ENCODE results near the gene ZFHX3. TPM values are rescaled to one million over a fixed set of nuclear protein-coding genes. Genes with fewer than 3 reads are reported as not detected.

Gene ZFHX3
- total and polyA plus RNA-seq, 2 donors (not counting 3 experiments of a cell fraction or from before 2014, with no cell fraction given) = 3.7 to 18.8 TPM

DNA sequence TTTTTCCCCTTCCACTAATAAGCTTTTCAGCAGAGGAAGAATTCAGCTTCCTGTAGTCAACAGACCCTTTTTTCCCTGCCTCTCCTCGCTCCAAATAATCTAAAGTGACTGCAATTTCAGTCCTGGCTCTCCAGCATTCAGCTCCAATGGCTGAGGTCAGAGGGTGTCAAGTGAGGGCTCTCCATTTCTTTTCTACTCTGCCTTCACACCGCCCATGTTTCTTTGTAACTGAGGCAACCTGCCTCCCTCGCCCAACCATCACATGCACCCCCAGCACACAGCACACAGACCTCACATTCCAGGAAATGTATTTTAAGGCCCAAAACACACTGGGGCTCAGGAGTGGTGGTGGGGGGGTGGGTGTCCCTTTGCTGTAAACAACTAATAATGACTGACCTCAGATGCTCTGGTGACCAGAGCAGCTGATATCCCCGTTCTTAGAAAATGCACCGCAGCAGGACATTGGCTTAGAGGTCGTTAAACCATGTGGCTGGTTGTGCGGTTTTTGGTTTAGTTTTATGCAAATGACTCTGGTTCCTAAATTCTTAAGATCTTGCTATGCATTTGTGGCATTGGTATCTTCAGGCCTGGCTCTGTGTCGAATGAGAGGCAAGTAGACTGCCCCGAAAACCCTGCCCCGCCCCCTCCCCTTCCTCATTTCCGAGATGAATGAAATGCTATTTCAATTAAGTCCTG is 203.6 kb downstream of the ZFHX3 start:
- Histone ChIP-seq H3K9me3 (replicated peaks; ENCODE audit: control insufficient read depth, insufficient read depth, low read length) (no peaks in the 10 kb centered on the region), H3K4me1 (ENCODE audit: control insufficient read depth, extremely low read depth, insufficient read depth, low read length) (peaks cover 15% of the 10 kb centered on the region), H3K4me2 (ENCODE audit: insufficient read depth, low read length) (no peak overlapping the region), H3K36me3 (ENCODE audit: control insufficient read depth in 2 of 2, extremely low read depth in 1 of 2, insufficient read depth in 2 of 2, low read length in 2 of 2) (no peaks in the 10 kb centered on the region), H3K27ac (ENCODE audit: insufficient read depth, low read depth, low read length) (no peak overlapping the region), H3K9ac (replicated peaks; ENCODE audit: extremely low read depth, insufficient read depth, low read length) (no peak overlapping the region), H3K27me3 (ENCODE audit: control insufficient read depth in 2 of 2, insufficient read depth in 2 of 2, low read length in 2 of 2) (no peaks in the 10 kb centered on the region), H2AFZ (ENCODE audit: low read depth, low read length) (no peak overlapping the region), H3K9me1 (replicated peaks; ENCODE audit: control insufficient read depth, extremely low read depth, insufficient read depth, low read length) (no peaks in the 10 kb centered on the region), H3K79me2 (ENCODE audit: control insufficient read depth, insufficient read depth, low read length) (no peaks in the 10 kb centered on the region), H3K4me3 (replicated peaks in 1 of 3; ENCODE audit: insufficient read depth in 1 of 3, low read depth in 1 of 3, low read length in 3 of 3) (no peak overlapping the region), H4K20me1 (replicated peaks; ENCODE audit: control insufficient read depth, extremely low read depth, insufficient read depth, low read length) (no peaks in the 10 kb centered on the region)
- CTCF ChIA-PET = interaction anchor here (1.0 to 1.8 kb wide), 4 partner anchors 9 to 117 kb away, joined by 3 to 12 read pairs (median 6); no protein-coding TSS in a partner anchor
- dilution Hi-C loops (cut with MboI; ENCODE audit: extremely low pct_ligation_motif_present, low sequenced_read_pairs) = no loop called here
- POLR2A ChIA-PET = no interaction called here
- intact Hi-C loops (cut with micrococcal nuclease) = loop anchor here (10.0 kb wide), 1 partner anchor 310 kb away; no protein-coding TSS in a partner anchor
- no peak for FAIRE-seq
- no TSS peak for BruUV-seq (replicated peaks)
- no peak for TF ChIP-seq JUN (IDR thresholded peaks at IDR 0.05; ENCODE audit: borderline replicate concordance, insufficient read depth, insufficient read length, low read depth)
- no peak for TF ChIP-seq GATA2 (IDR thresholded peaks at IDR 0.05; ENCODE audit: insufficient read depth, insufficient read length, low read depth, low read length)
- TF ChIP-seq MYC (IDR thresholded peaks at IDR 0.05; ENCODE audit: low read depth, low read length) = no peak
- no peak for TF ChIP-seq FOS (IDR thresholded peaks at IDR 0.05; ENCODE audit: borderline replicate concordance, insufficient read depth, low read length)
- TF ChIP-seq, protein P1, sequence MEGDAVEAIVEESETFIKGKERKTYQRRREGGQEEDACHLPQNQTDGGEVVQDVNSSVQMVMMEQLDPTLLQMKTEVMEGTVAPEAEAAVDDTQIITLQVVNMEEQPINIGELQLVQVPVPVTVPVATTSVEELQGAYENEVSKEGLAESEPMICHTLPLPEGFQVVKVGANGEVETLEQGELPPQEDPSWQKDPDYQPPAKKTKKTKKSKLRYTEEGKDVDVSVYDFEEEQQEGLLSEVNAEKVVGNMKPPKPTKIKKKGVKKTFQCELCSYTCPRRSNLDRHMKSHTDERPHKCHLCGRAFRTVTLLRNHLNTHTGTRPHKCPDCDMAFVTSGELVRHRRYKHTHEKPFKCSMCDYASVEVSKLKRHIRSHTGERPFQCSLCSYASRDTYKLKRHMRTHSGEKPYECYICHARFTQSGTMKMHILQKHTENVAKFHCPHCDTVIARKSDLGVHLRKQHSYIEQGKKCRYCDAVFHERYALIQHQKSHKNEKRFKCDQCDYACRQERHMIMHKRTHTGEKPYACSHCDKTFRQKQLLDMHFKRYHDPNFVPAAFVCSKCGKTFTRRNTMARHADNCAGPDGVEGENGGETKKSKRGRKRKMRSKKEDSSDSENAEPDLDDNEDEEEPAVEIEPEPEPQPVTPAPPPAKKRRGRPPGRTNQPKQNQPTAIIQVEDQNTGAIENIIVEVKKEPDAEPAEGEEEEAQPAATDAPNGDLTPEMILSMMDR (IDR thresholded peaks at IDR 0.05; ENCODE audit: extremely low read depth in 1 of 2, insufficient read depth in 1 of 2, low read depth in 1 of 2, low read length in 2 of 2) = no peak
- no peak for TF ChIP-seq POLR2A (IDR thresholded peaks at IDR 0.05; ENCODE audit: low read depth, low read length)
- no peak for TF ChIP-seq MAX (IDR thresholded peaks at IDR 0.05; ENCODE audit: insufficient read depth, insufficient read length)
- TF ChIP-seq POLR2AphosphoS5 (IDR thresholded peaks at IDR 0.05; ENCODE audit: insufficient read depth, low read depth, low read length) = no peak
- TF ChIP-seq EZH2 (IDR thresholded peaks at IDR 0.05; ENCODE audit: borderline replicate concordance, low read depth, low read length, severe bottlenecking) = no peak
- DNase-seq (ENCODE audit: low read depth, low spot score) = peak; percentile 13

All from endothelial cell of umbilical vein (primary cell).